Lung (tissue), 12 donors: ENCODE data around the gene FYN. TPM values are rescaled to one million over a fixed set of nuclear protein-coding genes. Genes with fewer than 3 reads are reported as not detected.

Experiments used
- ATAC-seq: fragments of 200-7000 bp; cut with Tn5 transposase; one replicate; pipeline ENCODE4 v1.9.1; 2020; ENCODE audit warnings: moderate number of reproducible peaks; ENCODE audit not compliant: insufficient read depth, low FRiP score
- DNase-seq, 3 donors: peaks; one replicate each; pipeline ENCODE4 v3.0.0-alpha.2; 2013 to 2017
- H3K27ac ChIP-seq, 2 donors: one replicate each; pipeline ENCODE4 v1.5.1; 2013; ENCODE audit warnings: mild to moderate bottlenecking in 2 of 2, moderate library complexity in 2 of 2, control low read depth in 1 of 2, inconsistent platforms in 1 of 2, low read depth in 1 of 2, low read length in 1 of 2
- H3K27me3 ChIP-seq, 3 donors: one replicate each; pipeline ENCODE4 v1.5.1; 2013; ENCODE audit warnings: low read length in 2 of 3; ENCODE audit not compliant: control insufficient read depth in 3 of 3, insufficient read depth in 3 of 3
- H3K36me3 ChIP-seq, 4 donors: one replicate each; pipeline ENCODE4 v1.5.1; 2013; ENCODE audit warnings: low read length in 4 of 4, mild to moderate bottlenecking in 1 of 4, moderate library complexity in 1 of 4; ENCODE audit not compliant: control insufficient read depth in 4 of 4, insufficient read depth in 4 of 4
- H3K4me1 ChIP-seq, 5 donors: one replicate each; pipeline ENCODE4 v1.5.1; 2013; ENCODE audit warnings: low read length in 5 of 5, mild to moderate bottlenecking in 2 of 5, moderate library complexity in 1 of 5; ENCODE audit not compliant: control insufficient read depth in 5 of 5, insufficient read depth in 5 of 5
- H3K4me3 ChIP-seq: one replicate; pipeline ENCODE4 v1.5.1; 2013; ENCODE audit warnings: mild to moderate bottlenecking, control low read depth, moderate library complexity
- H3K9ac ChIP-seq, 2 donors: one replicate each; pipeline ENCODE4 v1.5.1; 2013; ENCODE audit warnings: low read length in 2 of 2, control low read depth in 1 of 2; ENCODE audit not compliant: insufficient read depth in 1 of 2
- H3K9me3 ChIP-seq, 4 donors: one replicate each; pipeline ENCODE4 v1.5.1; 2013; ENCODE audit warnings: low read length in 3 of 4, mild to moderate bottlenecking in 1 of 4, moderate library complexity in 1 of 4; ENCODE audit not compliant: control insufficient read depth in 4 of 4, insufficient read depth in 3 of 4
- WGBS, 2 donors: extraction: QIAGEN DNeasy Blood & Tissue Kit; methylation state at CpG; one replicate each; pipeline ENCODE4 v1.1.7; 2013; 5-methylcytosine and 5-hydroxymethylcytosine counted together
- polyA plus RNA-seq, 2 donors: library from polyadenylated mRNA; stranded (reverse); fragments of 200-250 nt; gene quantifications; one replicate each; pipeline ENCODE4 v1.2.1, GENCODE V29; 2013
- total RNA-seq, 2 donors: library from RNA; depleted of rRNA in 1 of 2; stranded (reverse); fragments of >200 nt in 1 of 2; gene quantifications; one replicate each; pipeline ENCODE4 v1.2.1, GENCODE V29; 2014 to 2021
- TF ChIP-seq, protein P1 (sequence below): IDR thresholded peaks from 2 replicates; pipeline ENCODE4 v1.5.1; 2012; ENCODE audit warnings: mild to moderate bottlenecking; ENCODE audit errors: control extremely low read depth, extremely low read depth
- donor health status: control.
- donor health status: control.
- donor health status: Bipolar disorder and iron deficiency.
- donor health status: healthy.
- donor health status: DM: yes; HTN: yes; CAD: no.

The FYN gene
- total and polyA plus RNA-seq, 4 donors = 27.3 to 157 (median 71.0) TPM

DNA sequence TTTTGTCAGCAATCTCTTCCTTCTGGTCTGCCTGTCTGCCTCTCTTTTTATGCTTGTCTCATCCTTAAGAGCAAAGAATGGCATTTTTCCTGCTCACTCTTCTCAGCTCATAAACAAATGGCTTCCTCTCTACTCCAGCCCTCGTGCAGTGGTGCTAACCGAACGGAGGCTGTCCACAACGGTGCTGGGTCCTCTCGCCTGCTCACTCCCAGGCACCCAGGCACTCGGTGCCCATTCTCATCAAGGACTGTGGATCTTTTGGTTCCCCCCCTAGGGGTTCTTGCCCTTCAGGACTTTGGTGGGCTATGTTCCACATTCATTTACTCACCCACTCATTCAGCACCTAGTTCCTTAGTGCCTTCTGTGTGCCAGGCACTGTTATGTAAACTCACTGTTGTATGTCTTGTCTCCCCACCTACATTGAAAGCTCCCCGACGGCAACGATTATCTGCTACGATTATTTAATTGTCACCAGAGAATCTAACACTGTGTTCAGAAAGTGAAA, 113.9 kb downstream of the FYN start:
- Histone ChIP-seq H3K27ac (peak overlapping the region; percentile 5 to 75), H3K4me3 (no peak overlapping the region), H3K9ac (peak overlapping the region; percentile 26 to 73), H3K4me1 (peaks cover 9 to 49% (median 18%) of the 10 kb centered on the region in 5 donors), H3K9me3 (no peaks in the 10 kb centered on the region), H3K27me3 (no peaks in the 10 kb centered on the region), H3K36me3 (peaks cover 0 to 4% (median under 1%) of the 10 kb centered on the region in 4 donors)
- TF ChIP-seq, protein P1, sequence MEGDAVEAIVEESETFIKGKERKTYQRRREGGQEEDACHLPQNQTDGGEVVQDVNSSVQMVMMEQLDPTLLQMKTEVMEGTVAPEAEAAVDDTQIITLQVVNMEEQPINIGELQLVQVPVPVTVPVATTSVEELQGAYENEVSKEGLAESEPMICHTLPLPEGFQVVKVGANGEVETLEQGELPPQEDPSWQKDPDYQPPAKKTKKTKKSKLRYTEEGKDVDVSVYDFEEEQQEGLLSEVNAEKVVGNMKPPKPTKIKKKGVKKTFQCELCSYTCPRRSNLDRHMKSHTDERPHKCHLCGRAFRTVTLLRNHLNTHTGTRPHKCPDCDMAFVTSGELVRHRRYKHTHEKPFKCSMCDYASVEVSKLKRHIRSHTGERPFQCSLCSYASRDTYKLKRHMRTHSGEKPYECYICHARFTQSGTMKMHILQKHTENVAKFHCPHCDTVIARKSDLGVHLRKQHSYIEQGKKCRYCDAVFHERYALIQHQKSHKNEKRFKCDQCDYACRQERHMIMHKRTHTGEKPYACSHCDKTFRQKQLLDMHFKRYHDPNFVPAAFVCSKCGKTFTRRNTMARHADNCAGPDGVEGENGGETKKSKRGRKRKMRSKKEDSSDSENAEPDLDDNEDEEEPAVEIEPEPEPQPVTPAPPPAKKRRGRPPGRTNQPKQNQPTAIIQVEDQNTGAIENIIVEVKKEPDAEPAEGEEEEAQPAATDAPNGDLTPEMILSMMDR = no peak
- ATAC-seq = no peak
- 41 to 47% methylated on average over 10 of the region's 10 CpGs for WGBS, 2 donors
- peak in 1 of 3 donors; percentile 65 for DNase-seq

DNA sequence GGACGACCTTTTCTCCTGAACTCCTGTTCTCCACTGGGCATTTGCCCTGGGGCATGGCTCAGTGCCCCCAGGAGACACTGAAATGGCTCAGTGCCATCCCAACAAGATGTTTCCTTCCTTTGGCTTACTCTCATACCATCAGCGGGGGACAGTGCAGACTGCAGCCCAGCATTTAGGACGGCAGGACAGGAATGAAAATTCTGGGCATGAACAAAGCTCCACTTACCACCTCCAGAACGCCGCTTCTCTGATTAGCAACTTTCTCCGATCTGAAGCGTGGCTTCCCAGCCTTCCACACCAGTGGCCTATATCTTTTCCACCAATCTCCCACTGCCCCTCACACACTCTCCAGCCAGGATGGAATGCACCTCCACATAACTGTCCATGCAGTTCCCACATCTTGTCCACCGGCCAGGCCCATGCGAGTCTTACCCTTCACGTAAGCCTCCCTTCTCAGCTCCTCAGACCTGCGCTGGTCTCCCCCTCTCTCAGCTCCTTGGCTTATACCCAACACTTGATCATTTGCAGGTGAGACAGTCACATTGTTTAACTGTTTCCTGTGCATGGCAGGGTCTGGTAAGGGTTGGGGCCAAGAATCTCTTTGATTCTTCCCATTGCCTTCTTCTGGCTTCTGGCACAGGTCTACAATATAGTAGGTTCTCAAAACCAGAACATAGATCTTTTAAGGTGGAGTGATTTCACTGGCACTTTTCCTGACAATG, 114.5 kb downstream of the FYN start:
- no peak for ATAC-seq
- peak overlapping the region in 1 of 2 donors; percentile 73 for H3K9ac ChIP-seq

DNA sequence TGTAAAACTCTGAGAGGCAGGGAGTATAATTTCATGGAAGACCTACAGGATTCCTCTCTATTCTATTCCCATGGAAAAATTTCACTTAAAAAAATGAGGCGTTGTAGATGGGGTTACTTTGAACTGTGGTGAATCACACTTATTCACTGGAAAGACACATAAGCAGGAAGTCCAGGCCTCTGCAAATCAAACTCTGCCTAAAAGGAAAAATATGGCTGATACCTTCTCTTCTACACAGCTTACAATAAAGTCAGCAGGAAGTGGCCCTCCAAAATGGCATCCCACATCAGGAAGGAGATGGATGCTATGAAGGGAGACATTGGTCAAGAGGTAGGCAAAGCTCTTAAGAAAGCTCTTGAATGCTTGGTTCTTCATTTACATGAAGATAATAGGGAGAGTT, 115.9 kb downstream of the FYN start:
- TF ChIP-seq, protein P1 = no peak
- Histone ChIP-seq H3K27me3 (no peaks in the 10 kb centered on the region), H3K4me3 (no peak overlapping the region), H3K9ac (no peak overlapping the region), H3K4me1 (peaks cover 9 to 37% (median 18%) of the 10 kb centered on the region in 5 donors), H3K36me3 (peaks cover 0 to 4% (median under 1%) of the 10 kb centered on the region in 4 donors), H3K27ac (peak overlapping the region in 1 of 2 donors; percentile 12), H3K9me3 (no peaks in the 10 kb centered on the region)
- DNase-seq (no peak), ATAC-seq (no peak)
- 47 to 62% methylated on average over 1 of the region's 1 CpG for WGBS, 2 donors

More for the DNA sequence above, 114.5 kb downstream of the FYN start:
- Histone ChIP-seq H3K4me3 (no peak overlapping the region), H3K9me3 (no peaks in the 10 kb centered on the region), H3K36me3 (peaks cover 0 to 4% (median under 1%) of the 10 kb centered on the region in 4 donors), H3K4me1 (peaks cover 9 to 47% (median 18%) of the 10 kb centered on the region in 5 donors), H3K27ac (peak overlapping the region in 1 of 2 donors; percentile 62), H3K27me3 (no peaks in the 10 kb centered on the region)
- 72 to 87% methylated on average over 11 of the region's 11 CpGs for whole genome bisulfite sequencing, 2 donors
- DNase-seq = no peak
- TF ChIP-seq, protein P1 = no peak
